ENCODE data around the gene FAM168A.

- TF ChIP-seq CTCF (IDR thresholded peaks at IDR 0.05; ENCODE audit: low read depth, low read length), result no peak
- TF ChIP-seq POLR2A (IDR thresholded peaks at IDR 0.05; ENCODE audit: extremely low read depth, insufficient read length), result no peak
- no peak for TF ChIP-seq MYC (IDR thresholded peaks at IDR 0.05; ENCODE audit: low read depth, low read length)
Measured at GRCh38 chr11:73383249-73384124, 214.4 kb downstream of the FAM168A start.
